ENCODE results near the gene CYTH1. TPM values are rescaled to one million over a fixed set of nuclear protein-coding genes. Genes with fewer than 3 reads are reported as not detected.

Gene CYTH1
- total RNA-seq, 1 experiment from 2014 or later = 40.2 TPM

GRCh38 chr17:78806451-78806850 lies 24.4 kb upstream of the CYTH1 start:
- no peak for DNase-seq (ENCODE audit: extremely low read depth, low read depth)

- no peak for DNase-seq (ENCODE audit: extremely low read depth, low read depth)
These were observed 23.2 kb upstream of the CYTH1 start for GRCh38 chr17:78805301-78805700.

GRCh38 chr17:78804777-78805176 lies 22.7 kb upstream of the CYTH1 start:
- no peak for DNase-seq (ENCODE audit: extremely low read depth, low read depth)

DNA sequence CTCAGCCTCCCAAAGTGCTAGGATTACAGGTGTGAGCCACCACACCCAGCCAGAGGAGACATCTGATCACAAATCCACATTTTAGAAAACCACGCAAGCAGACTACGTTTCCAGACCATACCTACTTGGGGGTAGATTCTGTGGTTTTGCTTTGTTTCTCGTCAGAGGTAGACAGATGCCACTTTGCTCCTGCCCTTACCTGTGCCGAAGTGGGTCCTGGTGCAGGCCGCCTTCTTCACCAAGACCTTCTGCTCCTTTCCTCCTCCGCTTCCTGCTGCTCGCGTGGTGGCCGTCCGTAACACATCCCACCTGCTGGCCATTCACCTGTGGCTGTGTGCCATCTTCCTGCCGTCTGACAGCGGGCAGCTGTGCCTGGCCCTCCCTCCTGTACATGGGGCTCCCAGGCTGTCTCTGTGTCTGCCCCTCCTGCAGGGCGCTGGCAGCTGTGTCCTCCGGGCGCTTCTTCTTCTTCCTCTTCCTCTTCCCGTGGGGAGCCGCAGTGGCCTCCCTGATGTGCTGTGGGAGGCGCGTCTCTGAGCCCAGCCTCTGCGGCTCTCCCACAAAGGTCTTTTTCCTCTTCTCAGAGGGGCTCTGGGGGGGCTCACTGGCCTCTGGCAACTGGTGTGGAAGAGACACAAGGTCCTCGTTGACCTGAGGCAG lies 21.2 kb upstream of the CYTH1 start:
- no peak for DNase-seq (ENCODE audit: extremely low read depth, low read depth)

- DNase-seq (ENCODE audit: extremely low read depth, low read depth) = no peak
These were observed 20.4 kb upstream of the CYTH1 start for GRCh38 chr17:78802459-78802858.

DNA sequence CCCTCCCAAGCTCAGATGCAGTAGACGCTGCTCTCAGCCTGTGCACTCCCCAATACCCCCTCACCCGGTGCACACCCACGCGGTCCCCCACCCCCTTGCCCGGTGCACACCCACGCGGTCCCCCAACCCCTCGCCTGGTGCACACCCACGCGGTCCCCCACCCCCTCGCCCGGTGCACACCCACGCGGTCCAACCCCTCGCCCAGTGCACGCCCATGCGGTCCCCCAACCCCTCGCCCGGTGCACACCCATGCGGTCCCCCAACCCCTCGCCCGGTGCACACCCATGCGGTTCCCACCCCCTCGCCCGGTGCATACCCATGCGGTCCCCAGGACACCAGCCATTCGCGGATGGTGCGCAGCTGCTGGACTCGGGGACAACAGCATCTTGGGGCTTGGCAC lies 19.9 kb upstream of the CYTH1 start:
- DNase-seq (ENCODE audit: extremely low read depth, low read depth) = no peak

DNA sequence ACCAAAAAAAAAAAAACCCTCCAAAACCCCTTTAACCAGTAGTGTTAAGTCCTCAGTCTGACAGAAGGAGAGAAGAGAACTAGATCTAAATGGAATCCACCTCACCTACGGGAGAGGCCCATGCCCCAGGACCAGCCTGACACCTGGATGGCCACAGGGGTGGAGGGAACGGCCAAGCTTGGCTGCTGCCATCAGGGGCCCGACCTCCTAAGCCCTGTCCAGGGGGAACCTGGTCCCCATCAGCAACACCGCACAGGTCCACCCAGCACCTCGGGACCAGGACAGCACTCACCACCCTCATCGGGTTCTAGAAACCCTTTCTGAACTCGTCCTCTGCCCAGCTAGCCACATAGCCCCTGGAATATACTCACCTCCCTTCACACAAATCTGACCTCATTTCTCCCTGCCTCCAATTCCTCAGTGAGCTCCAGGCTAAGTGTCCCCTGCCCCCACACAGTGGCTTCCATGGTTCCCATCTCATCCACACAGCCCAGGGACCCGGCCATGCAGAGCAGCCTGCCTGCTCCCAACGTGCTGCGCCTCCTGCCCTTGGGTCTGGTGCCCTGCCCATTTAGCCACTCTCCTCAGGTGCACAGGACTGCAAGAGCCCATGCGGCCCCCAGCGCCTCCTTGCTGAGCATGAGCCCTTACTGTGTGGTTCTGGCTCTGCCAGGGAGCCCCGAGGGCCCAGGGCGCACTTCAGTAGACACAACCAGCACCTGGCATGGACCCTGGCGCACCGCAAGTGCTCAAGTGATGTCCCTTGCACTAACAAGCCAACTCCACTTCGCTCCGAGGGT lies 18.3 kb upstream of the CYTH1 start:
- no peak for DNase-seq (ENCODE audit: extremely low read depth, low read depth)

GRCh38 chr17:78798695-78799559 lies 16.9 kb upstream of the CYTH1 start:
- peak; percentile 22 for DNase-seq (ENCODE audit: extremely low read depth, low read depth)

DNA sequence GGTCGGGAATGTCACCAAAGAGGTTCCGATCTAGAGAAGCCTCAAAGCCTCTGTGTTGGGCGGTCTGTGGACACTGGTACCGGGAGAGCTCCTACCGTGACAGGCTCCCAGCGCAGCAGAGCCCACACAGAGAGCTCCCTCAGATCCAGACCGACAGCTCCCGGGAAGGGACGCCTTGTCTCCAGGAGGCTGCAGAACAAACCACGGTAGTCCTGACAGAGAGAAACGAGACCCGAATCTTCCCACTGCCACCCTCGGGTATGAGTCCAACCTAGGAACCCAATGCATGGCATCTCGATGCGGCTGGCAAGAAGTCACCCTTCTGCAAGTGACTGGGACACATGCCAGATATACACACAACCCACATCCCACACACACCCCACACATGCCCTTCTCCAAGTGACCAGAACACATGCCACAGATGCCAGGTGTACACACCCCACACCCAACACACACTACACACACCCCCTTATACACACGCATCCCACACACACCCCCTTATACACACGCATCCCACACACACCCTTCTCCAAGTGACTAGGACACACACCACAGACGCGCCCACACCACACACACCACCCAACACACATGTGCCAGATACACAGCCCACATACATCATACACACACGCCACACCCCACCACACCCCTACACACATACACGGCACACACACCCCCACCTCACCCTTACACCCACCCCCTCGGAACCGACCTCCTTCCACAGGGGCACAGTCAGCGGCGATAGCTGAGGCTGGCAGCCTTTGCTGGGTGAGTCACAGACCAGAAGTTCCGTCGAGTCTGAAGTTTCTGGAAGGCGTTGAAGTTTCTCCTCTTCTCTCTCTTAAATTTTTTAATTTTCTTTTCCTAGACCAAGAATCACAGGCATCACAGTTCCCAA lies 15.9 kb upstream of the CYTH1 start:
- no peak for DNase-seq (ENCODE audit: extremely low read depth, low read depth)

DNA sequence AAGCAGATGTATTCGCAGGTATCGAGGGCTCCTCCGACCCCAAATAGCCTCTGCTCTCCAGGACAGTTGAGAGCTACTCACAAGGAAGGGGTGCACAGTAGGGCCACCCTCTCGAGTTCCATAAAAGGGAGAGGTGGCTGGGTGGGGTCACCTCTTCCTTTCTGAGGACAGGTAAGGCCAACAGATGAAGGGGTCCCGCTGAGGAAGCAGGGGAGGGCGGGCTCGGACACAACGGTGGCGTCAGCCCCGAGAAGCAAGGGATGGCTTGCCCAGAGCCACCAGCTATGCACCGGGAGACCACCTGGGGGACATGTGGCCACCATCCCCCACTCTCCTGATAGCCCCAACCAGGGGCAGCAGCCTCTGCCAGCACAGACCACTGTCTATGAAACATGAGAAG lies 15.1 kb upstream of the CYTH1 start:
- DNase-seq (ENCODE audit: extremely low read depth, low read depth) = no peak

- no peak for DNase-seq (ENCODE audit: extremely low read depth, low read depth)
These were observed 14.4 kb upstream of the CYTH1 start for GRCh38 chr17:78796517-78796900.

- no peak for DNase-seq (ENCODE audit: extremely low read depth, low read depth)
These were observed 13.9 kb upstream of the CYTH1 start for GRCh38 chr17:78795861-78796516.

- DNase-seq (ENCODE audit: extremely low read depth, low read depth) = no peak
These were observed 13.0 kb upstream of the CYTH1 start for GRCh38 chr17:78794864-78795640.

GRCh38 chr17:78794399-78794798 lies 12.3 kb upstream of the CYTH1 start:
- DNase-seq (ENCODE audit: extremely low read depth, low read depth) = no peak

DNA sequence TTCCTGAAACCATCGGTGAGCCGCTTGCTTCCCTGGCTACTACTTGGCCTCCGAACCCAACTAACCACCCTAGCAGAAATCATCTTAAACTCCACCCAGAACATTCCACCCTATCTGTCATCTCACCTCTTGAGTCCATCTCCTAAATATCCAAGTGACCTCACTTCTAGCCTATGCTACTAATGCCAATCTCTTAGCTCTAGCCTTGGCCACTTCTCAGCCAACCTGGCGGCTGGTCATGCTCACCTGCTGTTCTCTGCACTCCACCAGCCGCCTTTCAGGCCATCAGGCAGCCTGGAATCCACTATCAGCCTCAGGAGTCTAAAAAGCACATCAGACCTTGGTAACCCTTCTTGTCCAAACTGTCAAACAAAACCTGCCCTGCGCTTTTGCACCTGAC lies 11.9 kb upstream of the CYTH1 start:
- DNase-seq (ENCODE audit: extremely low read depth, low read depth) = no peak

GRCh38 chr17:78793415-78793814 lies 11.3 kb upstream of the CYTH1 start:
- no peak for DNase-seq (ENCODE audit: extremely low read depth, low read depth)

DNA sequence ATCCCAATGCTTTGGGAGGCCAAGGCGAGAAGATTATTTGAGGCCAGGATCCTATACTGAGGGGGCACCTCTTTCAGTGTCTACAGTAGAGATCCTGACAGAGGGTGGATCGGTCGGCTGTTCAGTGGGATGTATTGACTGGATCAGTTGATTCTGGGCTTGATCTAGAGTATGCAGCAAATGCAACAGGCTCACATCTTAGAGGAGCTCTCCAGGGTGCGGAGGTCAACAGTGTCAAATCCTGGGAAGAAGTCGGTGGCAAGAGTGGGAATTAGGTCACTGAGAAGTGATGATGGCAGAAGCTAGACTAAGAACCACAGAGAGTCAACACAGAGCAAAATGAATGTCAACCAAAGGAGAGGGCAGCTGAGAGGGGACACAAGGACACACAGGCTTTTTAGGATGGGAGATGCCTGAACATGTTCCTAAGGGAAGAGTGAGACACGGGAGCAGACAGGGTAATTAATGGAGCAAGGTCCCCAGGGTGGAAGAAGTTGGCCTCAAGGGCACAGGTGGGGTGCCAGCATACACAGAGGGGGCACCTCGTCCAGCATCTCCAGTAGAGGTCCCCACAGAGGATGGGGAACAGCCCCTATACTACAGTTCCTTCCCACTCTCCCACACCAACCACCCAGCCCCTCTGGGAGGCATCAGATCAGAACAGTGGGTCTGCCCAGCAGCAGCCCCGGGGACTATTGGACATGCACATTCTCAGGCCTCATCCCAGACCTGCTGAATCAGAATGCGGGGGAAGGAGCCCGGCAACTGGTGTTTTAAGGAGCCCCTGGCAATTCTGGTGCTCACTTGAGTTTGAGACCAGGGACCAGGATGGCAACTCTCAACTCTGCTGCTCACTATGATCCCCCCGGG lies 10.0 kb upstream of the CYTH1 start:
- DNase-seq (ENCODE audit: extremely low read depth, low read depth) = no peak

DNA sequence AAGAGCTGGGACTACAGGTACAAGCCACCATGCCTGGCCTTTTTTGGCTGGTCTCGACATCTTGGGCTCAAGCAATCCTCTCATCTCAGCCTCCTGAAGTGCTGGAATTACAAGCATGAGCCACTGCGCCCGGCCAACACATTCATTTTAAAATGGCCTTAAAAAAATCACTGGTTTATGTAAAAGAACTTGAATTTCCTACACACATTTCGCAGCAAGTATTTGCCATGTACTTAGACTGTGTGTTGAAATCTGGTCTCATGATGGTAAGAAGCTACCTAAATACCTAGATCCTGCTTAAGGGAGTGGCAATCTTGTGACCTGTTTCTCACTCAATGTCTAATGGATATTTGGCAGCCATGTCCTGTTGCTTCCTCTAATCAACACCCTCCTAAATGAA lies 8.5 kb upstream of the CYTH1 start:
- no peak for DNase-seq (ENCODE audit: extremely low read depth, low read depth)

Measured in NCI-H460 (cell line).